ENCODE results near the gene DUSP16. TPM values are rescaled to one million over a fixed set of nuclear protein-coding genes. Genes with fewer than 3 reads are reported as not detected.

Gene DUSP16, protein sequence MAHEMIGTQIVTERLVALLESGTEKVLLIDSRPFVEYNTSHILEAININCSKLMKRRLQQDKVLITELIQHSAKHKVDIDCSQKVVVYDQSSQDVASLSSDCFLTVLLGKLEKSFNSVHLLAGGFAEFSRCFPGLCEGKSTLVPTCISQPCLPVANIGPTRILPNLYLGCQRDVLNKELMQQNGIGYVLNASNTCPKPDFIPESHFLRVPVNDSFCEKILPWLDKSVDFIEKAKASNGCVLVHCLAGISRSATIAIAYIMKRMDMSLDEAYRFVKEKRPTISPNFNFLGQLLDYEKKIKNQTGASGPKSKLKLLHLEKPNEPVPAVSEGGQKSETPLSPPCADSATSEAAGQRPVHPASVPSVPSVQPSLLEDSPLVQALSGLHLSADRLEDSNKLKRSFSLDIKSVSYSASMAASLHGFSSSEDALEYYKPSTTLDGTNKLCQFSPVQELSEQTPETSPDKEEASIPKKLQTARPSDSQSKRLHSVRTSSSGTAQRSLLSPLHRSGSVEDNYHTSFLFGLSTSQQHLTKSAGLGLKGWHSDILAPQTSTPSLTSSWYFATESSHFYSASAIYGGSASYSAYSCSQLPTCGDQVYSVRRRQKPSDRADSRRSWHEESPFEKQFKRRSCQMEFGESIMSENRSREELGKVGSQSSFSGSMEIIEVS
- 4.8 and 7.4 TPM in 2 replicates for total RNA-seq

DNA sequence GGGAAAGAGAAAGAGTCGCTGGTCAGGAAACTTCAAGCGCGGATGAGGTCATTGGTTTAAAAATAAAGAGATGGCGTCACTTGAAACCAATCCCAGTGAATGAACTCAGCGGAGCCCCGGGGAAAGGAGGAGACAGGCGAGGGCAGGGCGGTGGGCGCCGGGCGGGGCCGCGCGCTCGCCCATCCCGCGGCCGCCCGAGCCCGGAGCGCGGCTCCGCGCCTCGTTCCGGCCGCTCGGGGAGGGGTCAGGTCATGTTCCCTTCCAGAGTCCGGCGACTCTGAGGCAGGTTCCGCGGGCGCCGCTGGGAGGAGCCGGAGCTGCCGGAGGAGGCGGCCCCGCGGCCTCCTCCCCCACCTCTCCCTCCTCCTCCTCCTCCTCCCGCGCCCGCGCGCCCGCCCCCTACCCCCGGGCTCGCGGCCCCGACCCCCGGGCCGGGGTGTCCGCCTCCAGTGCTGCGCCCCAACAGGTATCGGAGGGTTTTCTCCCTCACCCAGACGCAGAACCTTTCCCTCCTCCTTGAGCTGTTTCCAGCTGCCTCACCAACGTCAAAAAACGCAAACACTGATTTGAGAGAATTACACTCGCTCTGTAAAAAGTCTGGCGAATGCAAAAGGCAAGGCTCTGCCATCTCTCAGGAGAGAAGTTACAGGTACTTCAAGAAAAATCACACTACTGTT is at the start of gene DUSP16:
DUSP16 (minus strand) TSS at position 279 of the 677 bp plus-strand sequence. CDS start 41,765 bp downstream, outside the sequence.

DNA sequence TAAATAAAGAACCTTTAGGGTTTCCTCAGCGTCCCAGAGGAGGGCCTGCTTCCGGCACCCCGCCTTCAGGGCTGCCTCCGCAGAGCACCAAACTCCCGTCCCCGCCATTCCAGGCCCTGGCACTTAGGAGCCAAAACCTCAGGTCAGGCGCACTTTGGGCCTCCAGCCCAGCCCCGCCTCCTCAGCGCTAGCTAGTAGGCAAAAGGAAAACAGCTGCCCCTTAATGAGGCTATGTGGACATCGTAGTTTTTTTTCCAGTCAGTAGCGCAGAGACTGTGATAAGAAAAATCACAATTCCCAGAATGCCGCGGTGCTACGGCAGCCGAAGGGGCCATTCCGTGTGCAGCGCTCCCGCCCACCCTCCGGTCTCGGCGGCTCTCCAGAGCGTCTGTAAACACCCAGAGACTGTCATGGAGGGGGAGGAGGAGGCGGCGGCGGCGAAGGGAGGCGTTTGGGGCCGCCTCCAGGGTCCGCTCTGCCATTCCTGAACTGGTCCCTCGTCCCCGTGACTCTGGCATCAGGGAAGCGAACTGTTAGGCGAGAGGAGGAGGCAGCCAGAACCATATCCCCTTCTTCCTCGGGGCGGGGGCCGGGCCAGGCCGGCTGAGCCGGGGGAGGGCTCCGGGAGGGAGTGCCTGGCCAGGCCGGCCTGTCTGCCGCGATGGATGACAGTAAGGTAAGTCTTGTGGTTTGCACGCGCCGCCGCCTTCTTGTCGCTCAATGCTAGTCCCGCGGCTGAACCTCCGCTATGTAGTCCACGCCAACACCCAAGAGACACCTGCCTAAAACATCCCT is 49.0 kb upstream of the DUSP16 start, which contains the start of gene CREBL2:
CREBL2 (plus strand) TSS at position 365 of the 795 bp plus-strand sequence; CDS start at position 662, 297 bp downstream.

Other genes with a start within 250 kb of the DUSP16 start
- gene MANSC1, start 212.6 kb downstream of the DUSP16 start, total RNA-seq = 0.65 and 0.89 TPM in 2 replicates
- gene BORCS5, start 205.8 kb downstream of the DUSP16 start, total RNA-seq = 11.9 and 13.3 TPM in 2 replicates
- 30.9 and 31.3 TPM in 2 replicates for gene CREBL2, start 49.0 kb upstream of the DUSP16 start, total RNA-seq
- under 0.01 TPM in 1 of 2 replicates, not detected in the other for gene GPR19, start 133.3 kb upstream of the DUSP16 start, total RNA-seq
- gene CDKN1B, start 154.5 kb upstream of the DUSP16 start, total RNA-seq = 15.5 and 17.5 TPM in 2 replicates
- 3.0 and 4.5 TPM in 2 replicates for gene APOLD1, start 222.8 kb upstream of the DUSP16 start, total RNA-seq

Data from smooth muscle cell of the umbilical artery (primary cell).